ENCODE results near the gene STX3.

The STX3 gene

GRCh38 chr11:59804061-59804460 is 48.9 kb downstream of the STX3 start:
- CTCF ChIA-PET: interaction anchor here (2.0 to 8.0 kb wide), 2 partner anchors 50 to 448 kb away, joined by 7 to 65 read pairs; partner anchors contain the start of gene STX3
- Histone ChIP-seq H3K27me3 (replicated peaks in 2 of 5; ENCODE audit: control insufficient read depth in 4 of 5, insufficient read depth in 5 of 5, low read length in 4 of 5) (no peaks in the 10 kb centered on the region), H3K27ac (ENCODE audit: insufficient read depth in 1 of 2, low read depth in 1 of 2, low read length in 2 of 2, poor library complexity in 1 of 2, severe bottlenecking in 2 of 2) (no peak overlapping the region), H3K4me3 (ENCODE audit: control insufficient read depth in 1 of 7, extremely low read depth in 1 of 7, insufficient read depth in 4 of 7, low read depth in 2 of 7, low read length in 6 of 7) (no peak overlapping the region), H3K36me3 (ENCODE audit: control insufficient read depth in 4 of 4, insufficient read depth in 4 of 4, low read length in 3 of 4) (peaks cover 0 to 77% (median 19%) of the 10 kb centered on the region in 4 experiments), H3K9me3 (ENCODE audit: control extremely low read depth in 1 of 5, control insufficient read depth in 4 of 5, insufficient read depth in 2 of 5, low read depth in 1 of 5, low read length in 4 of 5) (no peaks in the 10 kb centered on the region), H3K4me1 (ENCODE audit: control extremely low read depth in 1 of 4, control insufficient read depth in 4 of 4, insufficient read depth in 4 of 4, low read length in 3 of 4) (peaks cover 9 to 46% (median 36%) of the 10 kb centered on the region in 4 experiments)
- 25% methylated on average over 1 of the region's 2 CpGs for WGBS (ENCODE audit: insufficient coverage)
- peak in 2 of 3 donors; percentile 70 to 84 for DNase-seq
- POLR2A ChIA-PET: no interaction called here

- Histone ChIP-seq H3K9me3 (ENCODE audit: control extremely low read depth in 1 of 5, control insufficient read depth in 4 of 5, insufficient read depth in 2 of 5, low read depth in 1 of 5, low read length in 4 of 5) (no peaks in the 10 kb centered on the region), H3K4me3 (ENCODE audit: control insufficient read depth in 1 of 7, extremely low read depth in 1 of 7, insufficient read depth in 4 of 7, low read depth in 2 of 7, low read length in 6 of 7) (peak overlapping the region in 2 of 7 experiments; percentile 44 to 48), H3K27me3 (replicated peaks in 2 of 5; ENCODE audit: control insufficient read depth in 4 of 5, insufficient read depth in 5 of 5, low read length in 4 of 5) (no peaks in the 10 kb centered on the region), H3K27ac (ENCODE audit: insufficient read depth in 1 of 2, low read depth in 1 of 2, low read length in 2 of 2, poor library complexity in 1 of 2, severe bottlenecking in 2 of 2) (peak overlapping the region in 1 of 2 experiments; percentile 43), H3K4me1 (ENCODE audit: control extremely low read depth in 1 of 4, control insufficient read depth in 4 of 4, insufficient read depth in 4 of 4, low read length in 3 of 4) (peaks cover 16 to 60% (median 44%) of the 10 kb centered on the region in 4 experiments), H3K36me3 (ENCODE audit: control insufficient read depth in 4 of 4, insufficient read depth in 4 of 4, low read length in 3 of 4) (peaks cover 0 to 57% (median 16%) of the 10 kb centered on the region in 4 experiments)
- no CpG with 5 or more reads among the region's 1 CpG for WGBS (ENCODE audit: insufficient coverage)
- ChIA-PET CTCF (interaction anchor here (0.7 to 8.0 kb wide), 4 partner anchors 45 to 445 kb away, joined by 3 to 65 read pairs (median 8); partner anchors contain the start of gene STX3), POLR2A (no interaction called here)
- peak in 2 of 3 donors; percentile 67 to 81 for DNase-seq
Observed at GRCh38 chr11:59807047-59807610, 52.0 kb downstream of the STX3 start.

GRCh38 chr11:59810189-59810910 is 55.2 kb downstream of the STX3 start, which contains the start of gene MRPL16:
Gene MRPL16, minus strand, starts transcription at chr11:59810778. Its CDS starts 120 bp downstream, at chr11:59810658.
- DNase-seq: peak; percentile 93 to 97 (median 96)
- Histone ChIP-seq H3K9me3 (ENCODE audit: control extremely low read depth in 1 of 5, control insufficient read depth in 4 of 5, insufficient read depth in 2 of 5, low read depth in 1 of 5, low read length in 4 of 5) (no peaks in the 10 kb centered on the region), H3K4me3 (ENCODE audit: control insufficient read depth in 1 of 7, extremely low read depth in 1 of 7, insufficient read depth in 4 of 7, low read depth in 2 of 7, low read length in 6 of 7) (peak within 1 kb of the TSS; percentile 71 to 99 (median 97)), H3K27ac (ENCODE audit: insufficient read depth in 1 of 2, low read depth in 1 of 2, low read length in 2 of 2, poor library complexity in 1 of 2, severe bottlenecking in 2 of 2) (peak within 1 kb of the TSS; percentile 62 to 88), H3K27me3 (replicated peaks in 2 of 5; ENCODE audit: control insufficient read depth in 4 of 5, insufficient read depth in 5 of 5, low read length in 4 of 5) (no peaks in the 10 kb centered on the region), H3K4me1 (ENCODE audit: control extremely low read depth in 1 of 4, control insufficient read depth in 4 of 4, insufficient read depth in 4 of 4, low read length in 3 of 4) (peaks cover 20 to 62% (median 45%) of the 10 kb centered on the region in 4 experiments), H3K36me3 (ENCODE audit: control insufficient read depth in 4 of 4, insufficient read depth in 4 of 4, low read length in 3 of 4) (peaks cover 0 to 34% (median 14%) of the 10 kb centered on the region in 4 experiments)
- ChIA-PET CTCF (interaction anchor here (2.0 to 8.0 kb wide), 4 partner anchors 10 to 56 kb away, joined by 4 to 65 read pairs (median 11); partner anchors contain the start of gene STX3), POLR2A (interaction anchor here (0.7 kb wide), 1 partner anchor 130 kb away, joined by 3 read pairs; no protein-coding TSS in a partner anchor)
- WGBS (ENCODE audit: insufficient coverage): under 1% methylated on average over 45 of the region's 54 CpGs

GRCh38 chr11:59810911-59811259 is 55.7 kb downstream of the STX3 start:
- POLR2A ChIA-PET: interaction anchor here (0.7 kb wide), 1 partner anchor 130 kb away, joined by 3 read pairs; no protein-coding TSS in a partner anchor

GRCh38 chr11:59812220-59812619 is 57.0 kb downstream of the STX3 start:
- Histone ChIP-seq H3K27me3 (replicated peaks in 2 of 5; ENCODE audit: control insufficient read depth in 4 of 5, insufficient read depth in 5 of 5, low read length in 4 of 5) (no peaks in the 10 kb centered on the region), H3K9me3 (ENCODE audit: control extremely low read depth in 1 of 5, control insufficient read depth in 4 of 5, insufficient read depth in 2 of 5, low read depth in 1 of 5, low read length in 4 of 5) (no peaks in the 10 kb centered on the region), H3K27ac (ENCODE audit: insufficient read depth in 1 of 2, low read depth in 1 of 2, low read length in 2 of 2, poor library complexity in 1 of 2, severe bottlenecking in 2 of 2) (no peak overlapping the region), H3K36me3 (ENCODE audit: control insufficient read depth in 4 of 4, insufficient read depth in 4 of 4, low read length in 3 of 4) (peaks cover 0 to 15% (median 4%) of the 10 kb centered on the region in 4 experiments), H3K4me1 (ENCODE audit: control extremely low read depth in 1 of 4, control insufficient read depth in 4 of 4, insufficient read depth in 4 of 4, low read length in 3 of 4) (peaks cover 22 to 66% (median 42%) of the 10 kb centered on the region in 4 experiments), H3K4me3 (ENCODE audit: control insufficient read depth in 1 of 7, extremely low read depth in 1 of 7, insufficient read depth in 4 of 7, low read depth in 2 of 7, low read length in 6 of 7) (no peak overlapping the region)
- WGBS (ENCODE audit: insufficient coverage): 100% methylated on average over 1 of the region's 2 CpGs
- CTCF ChIA-PET: interaction anchor here (1.5 kb wide), 1 partner anchor 10 kb away, joined by 4 read pairs; no protein-coding TSS in a partner anchor
- DNase-seq: no peak
- POLR2A ChIA-PET: no interaction called here

More at GRCh38 chr11:59810911-59811259, 55.7 kb downstream of the STX3 start:
- CTCF ChIA-PET: interaction anchor here (2.0 to 2.3 kb wide), 2 partner anchors 10 to 39 kb away, joined by 4 to 15 read pairs; no protein-coding TSS in a partner anchor
- Histone ChIP-seq H3K27ac (ENCODE audit: insufficient read depth in 1 of 2, low read depth in 1 of 2, low read length in 2 of 2, poor library complexity in 1 of 2, severe bottlenecking in 2 of 2) (peak overlapping the region; percentile 62 to 88), H3K27me3 (replicated peaks in 2 of 5; ENCODE audit: control insufficient read depth in 4 of 5, insufficient read depth in 5 of 5, low read length in 4 of 5) (no peaks in the 10 kb centered on the region), H3K36me3 (ENCODE audit: control insufficient read depth in 4 of 4, insufficient read depth in 4 of 4, low read length in 3 of 4) (peaks cover 0 to 28% (median 11%) of the 10 kb centered on the region in 4 experiments), H3K4me3 (ENCODE audit: control insufficient read depth in 1 of 7, extremely low read depth in 1 of 7, insufficient read depth in 4 of 7, low read depth in 2 of 7, low read length in 6 of 7) (peak overlapping the region; percentile 71 to 99 (median 97)), H3K9me3 (ENCODE audit: control extremely low read depth in 1 of 5, control insufficient read depth in 4 of 5, insufficient read depth in 2 of 5, low read depth in 1 of 5, low read length in 4 of 5) (no peaks in the 10 kb centered on the region), H3K4me1 (ENCODE audit: control extremely low read depth in 1 of 4, control insufficient read depth in 4 of 4, insufficient read depth in 4 of 4, low read length in 3 of 4) (peaks cover 20 to 66% (median 45%) of the 10 kb centered on the region in 4 experiments)
- DNase-seq: no peak
- WGBS (ENCODE audit: insufficient coverage): 15% methylated on average over 3 of the region's 8 CpGs

- no CpG with 5 or more reads among the region's 1 CpG for WGBS (ENCODE audit: insufficient coverage)
- ChIA-PET POLR2A (no interaction called here), CTCF (interaction anchor here (1.1 to 1.2 kb wide), 2 partner anchors 9 to 439 kb away, joined by 3 read pairs; no protein-coding TSS in a partner anchor)
Observed at GRCh38 chr11:59813364-59813763, 58.2 kb downstream of the STX3 start.

More at GRCh38 chr11:59813364-59813763, 58.2 kb downstream of the STX3 start:
- no peaks in the 10 kb centered on the region for H3K27me3 ChIP-seq (replicated peaks in 2 of 5; ENCODE audit: control insufficient read depth in 4 of 5, insufficient read depth in 5 of 5, low read length in 4 of 5)
- peaks cover 0 to 4% (median 3%) of the 10 kb centered on the region in 4 experiments for H3K36me3 ChIP-seq (ENCODE audit: control insufficient read depth in 4 of 4, insufficient read depth in 4 of 4, low read length in 3 of 4)
- no peaks in the 10 kb centered on the region for H3K9me3 ChIP-seq (ENCODE audit: control extremely low read depth in 1 of 5, control insufficient read depth in 4 of 5, insufficient read depth in 2 of 5, low read depth in 1 of 5, low read length in 4 of 5)
- no peak overlapping the region for H3K27ac ChIP-seq (ENCODE audit: insufficient read depth in 1 of 2, low read depth in 1 of 2, low read length in 2 of 2, poor library complexity in 1 of 2, severe bottlenecking in 2 of 2)
- DNase-seq: no peak
- peaks cover 21 to 66% (median 40%) of the 10 kb centered on the region in 4 experiments for H3K4me1 ChIP-seq (ENCODE audit: control extremely low read depth in 1 of 4, control insufficient read depth in 4 of 4, insufficient read depth in 4 of 4, low read length in 3 of 4)
- H3K4me3 ChIP-seq (ENCODE audit: control insufficient read depth in 1 of 7, extremely low read depth in 1 of 7, insufficient read depth in 4 of 7, low read depth in 2 of 7, low read length in 6 of 7): peak overlapping the region in 3 of 7 experiments; percentile 32 to 72 (median 64)
